ENCODE results near the gene VDR. TPM values are rescaled to one million over a fixed set of nuclear protein-coding genes. Genes with fewer than 3 reads are reported as not detected.

The VDR gene
- total RNA-seq, 1 experiment from 2014 or later = 15.4 TPM

DNA sequence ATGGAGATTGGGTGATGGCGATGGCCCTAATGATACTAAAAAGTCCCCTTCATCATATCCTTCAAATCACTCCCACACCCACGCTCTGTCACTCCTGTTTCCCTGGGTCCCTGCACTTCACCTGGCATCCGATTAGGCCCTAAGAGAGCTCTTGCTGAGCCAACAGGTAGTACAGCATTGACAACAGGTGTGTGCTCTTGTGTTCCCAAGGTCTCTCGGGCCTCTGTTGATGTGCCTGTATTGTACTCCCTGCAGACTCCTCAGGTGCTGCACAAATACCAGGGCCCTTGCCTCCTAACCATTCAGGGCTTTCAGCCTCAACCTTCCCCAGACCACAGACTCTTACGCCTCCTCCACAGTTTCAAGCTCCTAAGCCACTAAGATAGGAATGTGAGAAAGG lies 25.8 kb upstream of the VDR start:
- DNase-seq (ENCODE audit: low spot score) = no peak

DNA sequence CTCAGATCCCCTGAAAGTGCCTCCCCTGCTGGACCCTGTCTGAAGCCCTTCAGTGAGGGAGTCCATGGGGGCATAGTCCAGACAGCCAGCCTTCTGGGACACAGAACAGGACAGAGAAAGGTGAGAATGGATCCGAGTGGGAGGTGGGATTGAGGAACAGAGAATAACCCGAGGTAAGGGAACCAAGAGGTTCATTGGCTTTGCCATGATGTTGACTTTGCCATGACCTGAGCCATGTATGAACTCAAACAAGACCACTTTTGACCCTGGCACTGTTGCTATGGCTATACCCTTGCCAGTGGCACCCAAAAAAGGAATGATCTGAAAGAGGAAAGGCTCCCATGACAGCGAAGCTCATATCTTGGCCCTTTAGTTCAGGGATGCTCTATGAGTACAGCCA lies 22.6 kb upstream of the VDR start:
- no peak for DNase-seq (ENCODE audit: low spot score)

- DNase-seq (ENCODE audit: low spot score) = no peak
Measured at GRCh38 chr12:47921907-47922306, 17.1 kb upstream of the VDR start.

DNA sequence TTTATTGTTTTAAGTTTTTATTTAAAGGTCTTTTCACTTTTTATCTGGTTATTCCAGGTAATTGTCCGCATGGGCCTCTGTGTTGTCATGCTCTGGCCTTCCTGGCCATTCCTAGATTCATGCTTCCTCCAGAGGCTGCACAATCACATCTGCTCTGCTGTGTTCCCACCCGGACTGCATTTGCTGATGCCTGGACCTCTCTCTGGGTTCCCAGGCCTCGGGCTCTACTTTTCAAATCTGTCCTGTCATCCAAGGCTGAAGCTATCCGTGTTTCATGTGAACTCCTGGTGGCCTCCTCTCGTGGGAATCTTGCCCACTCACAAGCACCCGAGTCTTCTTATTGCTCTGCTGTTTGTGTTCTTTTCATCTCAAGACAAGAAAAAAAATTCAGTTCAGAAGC lies 16.1 kb upstream of the VDR start:
- DNase-seq (ENCODE audit: low spot score) = no peak

- no peak for DNase-seq (ENCODE audit: low spot score)
Measured at GRCh38 chr12:47913081-47913480, 8.3 kb upstream of the VDR start.

DNA sequence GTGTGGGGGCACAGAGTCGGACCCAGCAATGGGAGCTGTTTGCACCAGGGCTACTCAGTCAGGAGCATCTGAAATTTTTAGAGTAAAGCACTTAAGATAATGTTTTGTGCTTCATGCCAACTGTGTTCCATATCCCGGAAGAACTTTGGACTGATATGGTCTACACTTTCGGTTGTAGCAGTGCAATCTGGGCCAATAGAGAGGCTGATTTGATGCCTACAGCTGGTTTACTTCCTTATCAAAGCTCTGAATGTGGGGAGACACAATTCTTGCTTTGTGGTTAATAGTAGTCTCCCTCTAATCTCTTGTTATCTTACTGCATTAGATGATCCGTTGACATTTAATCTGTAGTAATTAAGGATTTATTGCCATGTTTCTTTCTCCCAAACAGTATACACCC lies 7.8 kb upstream of the VDR start:
- DNase-seq (ENCODE audit: low spot score) = no peak

GRCh38 chr12:47910981-47911380 lies 6.2 kb upstream of the VDR start:
- no peak for DNase-seq (ENCODE audit: low spot score)

DNA sequence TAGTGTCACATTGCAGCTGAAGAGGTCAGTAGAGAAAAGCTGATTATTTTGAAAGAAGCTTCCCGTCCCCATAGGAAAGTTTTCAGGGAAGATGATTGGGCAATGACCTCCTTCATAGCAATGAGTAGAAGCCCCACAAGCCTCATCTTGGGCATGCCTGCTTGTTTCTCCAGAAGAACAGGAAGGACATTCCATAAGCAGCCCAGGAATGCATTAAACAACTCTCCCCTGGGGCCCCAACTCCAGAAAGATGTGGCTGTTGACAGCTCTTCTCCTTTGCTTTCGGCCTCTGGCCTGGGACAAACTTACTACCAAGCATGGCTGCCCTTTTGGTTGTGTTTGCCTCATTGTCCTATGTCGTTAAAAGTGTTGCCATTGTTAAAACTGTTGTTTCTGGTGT lies 5.7 kb upstream of the VDR start:
- no peak for DNase-seq (ENCODE audit: low spot score)

- DNase-seq (ENCODE audit: low spot score) = no peak
Measured at GRCh38 chr12:47909839-47910465, 5.2 kb upstream of the VDR start.

DNA sequence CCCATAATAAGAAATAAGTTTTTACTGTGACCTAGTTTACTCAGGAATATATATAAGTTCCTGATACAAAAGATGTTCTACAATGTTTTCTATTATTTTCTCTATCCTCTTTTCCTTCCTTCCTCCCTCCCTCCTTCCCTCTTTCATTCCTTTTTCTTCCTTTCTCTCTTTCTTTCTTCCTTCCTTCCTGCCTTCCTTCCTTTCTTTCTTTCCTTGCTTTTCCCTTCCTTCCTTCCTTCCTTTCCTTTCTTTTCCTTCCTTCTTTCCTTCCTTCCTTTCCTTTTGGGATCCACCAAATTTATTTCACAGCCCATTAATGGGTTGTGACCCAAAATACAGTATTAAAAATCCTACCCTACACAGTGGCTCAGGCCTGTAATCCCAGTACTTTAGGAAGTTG lies 3.9 kb upstream of the VDR start:
- DNase-seq (ENCODE audit: low spot score) = no peak

- DNase-seq (ENCODE audit: low spot score) = no peak
Measured at GRCh38 chr12:47907851-47908454, 3.2 kb upstream of the VDR start.

GRCh38 chr12:47903927-47904712 lies 674 bp downstream of the VDR start:
- DNase-seq (ENCODE audit: low spot score) = peak; percentile 61

DNA sequence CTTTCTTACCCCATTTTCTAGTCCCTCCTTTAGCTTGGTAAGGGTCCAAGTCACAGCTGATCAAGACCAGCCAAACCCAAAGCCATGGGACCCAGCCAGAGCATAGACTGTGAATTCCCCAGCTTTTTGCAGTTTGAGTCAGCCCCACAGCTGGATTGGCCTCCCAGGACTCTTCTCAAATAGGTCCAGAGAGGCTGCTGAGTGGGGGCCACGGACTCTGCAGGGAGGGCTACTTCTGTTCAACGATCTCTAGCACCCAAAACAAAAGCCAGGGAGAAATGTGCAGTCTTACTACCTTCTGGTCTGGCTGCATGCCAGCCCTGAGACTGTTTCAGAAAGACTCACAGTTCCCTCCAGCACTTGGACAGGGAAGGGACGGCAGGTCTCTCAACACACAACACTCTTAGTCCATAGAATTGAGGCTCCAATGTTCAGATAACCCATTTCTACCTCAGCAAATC lies 1.6 kb downstream of the VDR start:
- peak; percentile 53 for DNase-seq (ENCODE audit: low spot score)

DNA sequence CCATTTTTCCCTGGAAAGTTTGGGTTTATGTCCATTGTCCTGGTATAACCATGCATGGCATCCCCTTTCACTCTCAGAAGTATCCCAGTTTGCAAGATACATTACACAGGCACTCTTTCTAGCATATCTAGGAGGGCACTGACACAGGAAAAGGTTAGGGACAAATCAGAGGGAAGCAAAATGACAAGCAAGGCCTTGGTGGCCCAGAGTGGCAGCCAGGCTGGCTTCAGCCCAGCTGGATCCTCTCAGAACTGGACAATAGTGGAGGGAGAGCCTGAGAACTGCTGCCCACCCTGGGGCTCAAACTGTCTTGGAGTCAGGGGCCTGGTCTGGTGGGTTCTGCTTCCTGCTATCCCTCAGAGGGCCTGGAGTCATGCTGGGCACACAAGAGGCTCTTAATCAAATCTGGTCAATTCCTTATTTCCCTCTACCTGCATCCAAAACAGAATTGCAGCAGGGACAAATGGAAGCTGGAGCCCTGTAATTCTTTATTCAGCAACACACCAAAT lies 2.6 kb downstream of the VDR start:
- no peak for DNase-seq (ENCODE audit: low spot score)

GRCh38 chr12:47901718-47902093 lies 3.1 kb downstream of the VDR start:
- DNase-seq (ENCODE audit: low spot score) = no peak

GRCh38 chr12:47901063-47901717 lies 3.6 kb downstream of the VDR start:
- peak; percentile 17 for DNase-seq (ENCODE audit: low spot score)

DNA sequence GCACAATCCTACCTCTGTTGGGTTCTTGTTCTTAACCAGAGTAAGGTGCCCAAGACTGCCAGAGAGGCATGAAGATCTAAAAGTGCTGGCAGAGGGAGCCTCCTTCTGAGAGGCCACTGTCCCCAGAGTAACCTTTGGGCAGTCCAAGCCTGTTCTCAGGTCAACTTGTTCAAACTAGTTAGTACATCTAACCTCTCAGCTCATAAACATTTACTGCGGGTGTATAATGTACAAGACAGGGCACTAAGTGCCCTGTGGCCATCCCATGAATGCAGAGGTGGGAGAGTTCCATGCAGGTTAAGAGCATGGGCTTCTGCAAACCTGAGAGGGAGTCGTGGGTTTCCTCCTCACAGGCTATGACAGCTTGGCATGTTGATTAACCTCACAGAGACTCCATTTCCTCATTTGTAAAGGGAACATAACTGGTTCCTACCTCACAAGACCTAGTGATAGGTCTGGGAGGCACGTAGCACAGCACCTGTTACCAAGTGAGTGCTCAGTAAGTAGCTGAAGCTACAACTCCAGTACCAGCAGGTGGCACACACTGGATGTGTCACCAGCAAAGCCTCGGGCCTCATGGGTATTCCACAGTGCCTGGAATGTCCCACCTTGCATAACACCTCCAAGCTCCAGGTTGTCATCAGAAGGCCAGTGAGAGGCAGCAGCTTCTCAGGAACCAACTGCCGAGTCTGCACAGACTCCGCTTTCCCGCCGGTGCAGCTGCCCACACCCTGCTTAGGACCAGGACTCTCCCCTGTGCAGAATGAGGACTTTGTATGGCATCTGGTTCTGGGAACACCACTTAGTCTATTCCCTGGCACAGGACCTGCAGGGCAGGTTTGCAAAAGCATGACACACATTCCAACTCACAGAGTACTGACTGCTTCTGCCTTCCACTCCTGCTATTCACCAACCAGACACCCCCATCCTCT lies 4.4 kb downstream of the VDR start:
- peak; percentile 88 for DNase-seq (ENCODE audit: low spot score)

DNA sequence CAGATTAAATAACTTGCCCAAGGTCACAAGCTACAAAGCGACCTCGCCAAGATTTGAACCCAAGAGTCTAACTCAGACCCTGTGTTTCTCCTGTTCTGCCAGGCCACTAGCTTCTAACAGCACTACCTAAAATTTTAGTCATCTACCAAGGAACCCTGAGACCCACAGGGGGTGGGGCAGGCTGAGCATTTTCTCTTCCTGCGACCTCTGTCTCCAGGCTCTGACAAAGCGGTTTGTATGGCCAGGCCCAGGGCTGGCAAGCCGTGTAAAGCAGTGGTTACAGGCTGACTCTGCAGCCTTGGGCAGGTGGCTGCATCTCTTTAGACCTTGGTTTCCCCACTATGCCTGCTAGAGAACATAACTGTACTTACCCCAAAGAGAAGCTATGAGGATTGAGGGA lies 5.3 kb downstream of the VDR start:
- DNase-seq (ENCODE audit: low spot score) = no peak

DNA sequence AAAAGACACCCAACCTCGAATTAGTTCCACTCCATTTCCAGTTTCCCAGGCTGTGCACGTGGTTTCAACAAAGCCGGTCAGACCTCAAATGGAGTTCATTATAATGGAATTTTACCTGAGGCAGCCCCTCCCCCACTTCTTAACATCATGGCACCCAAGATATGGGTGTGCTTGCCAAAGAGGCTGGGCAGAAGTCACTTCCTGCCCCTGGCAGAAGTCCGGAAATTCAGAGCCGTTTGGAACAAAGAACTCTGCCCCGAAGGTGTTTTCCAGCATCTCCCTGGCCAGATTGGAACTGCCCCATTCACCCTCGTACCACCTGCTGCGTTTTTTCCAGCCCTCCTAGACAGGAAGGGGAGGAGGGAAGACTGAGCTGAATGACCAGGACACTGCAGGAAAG lies 8.2 kb downstream of the VDR start:
- peak; percentile 36 for DNase-seq (ENCODE audit: low spot score)

DNA sequence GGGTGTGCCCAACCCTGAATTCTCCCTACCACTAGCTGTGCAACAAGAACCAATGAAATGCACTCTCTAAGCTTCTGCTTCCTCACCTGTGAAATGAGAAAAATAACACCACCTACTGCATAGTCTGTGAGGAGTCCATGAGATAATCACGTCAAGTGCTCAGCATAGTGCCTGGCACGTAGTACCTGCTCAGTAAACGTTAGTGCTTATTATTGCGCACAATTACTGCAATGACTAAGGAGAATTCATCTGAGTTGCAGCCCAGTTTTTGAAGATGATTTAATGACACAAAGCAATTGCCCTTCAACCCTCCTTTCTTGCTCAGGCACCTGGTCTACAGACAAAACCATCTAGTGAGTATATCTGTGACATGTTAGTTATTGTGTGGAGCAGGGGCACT lies 8.8 kb downstream of the VDR start:
- no peak for DNase-seq (ENCODE audit: low spot score)

GRCh38 chr12:47894652-47895051 lies 10.1 kb downstream of the VDR start:
- DNase-seq (ENCODE audit: low spot score) = no peak
